Endothelial cell of umbilical vein (primary cell): ENCODE data around the gene CDCP2.

ENCODE experiments used
- CTCF ChIP-seq, 2 donors: IDR thresholded peaks; 1 replicate in 1 of 2; 2 replicates in 1 of 2; pipeline ENCODE4 v1.5.1; 2011; ENCODE audit warnings: low read length in 2 of 2, mild to moderate bottlenecking in 2 of 2, moderate library complexity in 2 of 2, control low read depth in 1 of 2, inconsistent platforms in 1 of 2, low read depth in 1 of 2; ENCODE audit not compliant: insufficient read depth in 1 of 2; ENCODE audit errors: extremely low read depth in 1 of 2
- EZH2 ChIP-seq: IDR thresholded peaks from 2 replicates; pipeline ENCODE4 v1.6.1; 2012; ENCODE audit warnings: borderline replicate concordance, low read depth, mild to moderate bottlenecking, moderate library complexity, low read length, inconsistent platforms; ENCODE audit not compliant: severe bottlenecking
- POLR2A ChIP-seq: IDR thresholded peaks from 2 replicates; pipeline ENCODE4 v1.6.1; 2012; ENCODE audit warnings: low read depth, mild to moderate bottlenecking, control low read depth, low read length
- POLR2AphosphoS5 ChIP-seq: IDR thresholded peaks from 2 replicates; pipeline ENCODE4 v1.6.1; 2012; ENCODE audit warnings: low read depth, mild to moderate bottlenecking, control low read depth, low read length, moderate library complexity; ENCODE audit not compliant: insufficient read depth
- TF ChIP-seq, protein P1 (sequence below): IDR thresholded peaks from 2 replicates; pipeline ENCODE4 v1.6.1; 2011; ENCODE audit not compliant: insufficient read depth, insufficient read length

DNA sequence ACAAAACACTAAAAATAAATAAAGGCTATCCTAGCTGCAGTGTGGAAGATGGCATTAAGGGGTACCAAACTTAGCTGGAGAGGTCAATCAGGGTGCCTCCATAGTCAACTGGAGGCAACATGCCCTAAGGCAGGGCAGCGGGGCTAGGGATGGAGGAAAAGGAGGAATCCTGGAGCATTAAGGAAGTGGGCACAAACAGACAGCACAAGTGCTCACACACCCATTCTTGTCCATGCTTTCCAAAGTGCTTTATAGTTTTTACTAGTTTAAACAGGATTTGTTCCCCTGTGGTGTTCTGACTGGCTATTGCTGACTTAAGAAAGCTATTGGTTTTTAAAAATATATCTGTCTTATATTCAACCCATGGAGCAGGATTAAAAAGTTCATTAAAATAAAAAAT, 66.0 kb downstream of the CDCP2 start:
- TF ChIP-seq POLR2AphosphoS5 (no peak), CTCF (IDR thresholded peaks at IDR 0.05; ENCODE audit: extremely low read depth in 1 of 2, insufficient read depth in 1 of 2, low read depth in 1 of 2, low read length in 2 of 2) (no peak), POLR2A (no peak), EZH2 (no peak)
- TF ChIP-seq, protein P1, sequence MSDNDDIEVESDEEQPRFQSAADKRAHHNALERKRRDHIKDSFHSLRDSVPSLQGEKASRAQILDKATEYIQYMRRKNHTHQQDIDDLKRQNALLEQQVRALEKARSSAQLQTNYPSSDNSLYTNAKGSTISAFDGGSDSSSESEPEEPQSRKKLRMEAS: no peak
